GM18861 (cell line): ENCODE measurements around the gene NAP1L4.

ENCODE experiments used
- ATAC-seq: cut with Tn5 transposase; IDR thresholded peaks from one replicate; pipeline ENCODE4 v1.9.1; 2021; ENCODE audit not compliant: unreplicated experiment

Gene NAP1L4

GRCh38 chr11:2994336-2994730 lies 2.2 kb upstream of the NAP1L4 start:
- ATAC-seq: no peak

GRCh38 chr11:2992997-2993325 lies 832 bp upstream of the NAP1L4 start:
- no peak for ATAC-seq

GRCh38 chr11:2991452-2992233 lies 486 bp downstream of the NAP1L4 start:
- ATAC-seq: peak; percentile 9

GRCh38 chr11:2990617-2991451 lies 1.3 kb downstream of the NAP1L4 start:
- ATAC-seq: no peak

- ATAC-seq: no peak
These were observed 2.6 kb downstream of the NAP1L4 start for GRCh38 chr11:2989551-2989950.

- ATAC-seq: no peak
These were observed 3.1 kb downstream of the NAP1L4 start for GRCh38 chr11:2989006-2989405.

- no peak for ATAC-seq
These were observed 4.0 kb downstream of the NAP1L4 start for GRCh38 chr11:2987881-2988861.

GRCh38 chr11:2983908-2984307 lies 8.2 kb downstream of the NAP1L4 start:
- ATAC-seq: no peak

- ATAC-seq: no peak
These were observed 9.9 kb downstream of the NAP1L4 start for GRCh38 chr11:2982214-2982613.

GRCh38 chr11:2981130-2981529 lies 11.0 kb downstream of the NAP1L4 start:
- no peak for ATAC-seq

GRCh38 chr11:2980168-2980840 lies 11.8 kb downstream of the NAP1L4 start:
- ATAC-seq: no peak

GRCh38 chr11:2977113-2977512 lies 15.0 kb downstream of the NAP1L4 start:
- no peak for ATAC-seq

GRCh38 chr11:2976294-2977063 lies 15.7 kb downstream of the NAP1L4 start:
- no peak for ATAC-seq

GRCh38 chr11:2975594-2975993 lies 16.5 kb downstream of the NAP1L4 start:
- ATAC-seq: no peak

GRCh38 chr11:2974272-2974671 lies 17.9 kb downstream of the NAP1L4 start:
- ATAC-seq: no peak

GRCh38 chr11:2968341-2968900 lies 23.7 kb downstream of the NAP1L4 start:
- ATAC-seq: no peak

- ATAC-seq: no peak
These were observed 27.3 kb downstream of the NAP1L4 start for GRCh38 chr11:2964782-2965181.

- ATAC-seq: no peak
These were observed 28.4 kb downstream of the NAP1L4 start for GRCh38 chr11:2963761-2964160.

- ATAC-seq: no peak
These were observed 28.9 kb downstream of the NAP1L4 start for GRCh38 chr11:2963112-2963754.
